H7 (cell line): ENCODE measurements around the gene PCDHB3. TPM values are rescaled to one million over a fixed set of nuclear protein-coding genes. Genes with fewer than 3 reads are reported as not detected.

Experiments
- total RNA-seq: library from RNA; depleted of rRNA; stranded (reverse); fragments of >200 nt; shearing (Covaris generic); gene quantifications from 2 replicates; pipeline ENCODE4 v1.2.3, GENCODE V29; 2014; rRNA removed

Gene PCDHB3
- total RNA-seq, 1 experiment from 2014 or later = 0.21 TPM

Other genes with a start within 250 kb of the PCDHB3 start
- 0.11 and 0.28 TPM in 2 replicates for gene PCDHA10, start 244.6 kb upstream of the PCDHB3 start, total RNA-seq
- 10.0 and 10.2 TPM in 2 replicates for gene PCDHA11, start 231.5 kb upstream of the PCDHB3 start, total RNA-seq
- gene PCDHA12, start 225.2 kb upstream of the PCDHB3 start, total RNA-seq = 1.9 and 2.3 TPM in 2 replicates
- gene PCDHA13, start 218.3 kb upstream of the PCDHB3 start, total RNA-seq = 1.6 and 2.5 TPM in 2 replicates
- 10.3 and 17.3 TPM in 2 replicates for gene PCDHAC1, start 174.2 kb upstream of the PCDHB3 start, total RNA-seq
- 21.2 and 24.2 TPM in 2 replicates for gene PCDHAC2, start 134.0 kb upstream of the PCDHB3 start, total RNA-seq
- 0.10 and 0.30 TPM in 2 replicates for gene PCDHB1, start 49.1 kb upstream of the PCDHB3 start, total RNA-seq
- gene PCDHB2, start 5.9 kb upstream of the PCDHB3 start, total RNA-seq = 0.69 and 1.9 TPM in 2 replicates
- 0.35 and 0.41 TPM in 2 replicates for gene PCDHB4, start 21.3 kb downstream of the PCDHB3 start, total RNA-seq
- 0.07 TPM in 2 replicates for gene PCDHB5, start 34.7 kb downstream of the PCDHB3 start, total RNA-seq
- not detected in 2 replicates for gene PCDHB6, start 49.6 kb downstream of the PCDHB3 start, total RNA-seq
- 0.03 TPM in 1 of 2 replicates, not detected in the other for gene PCDHB7, start 72.2 kb downstream of the PCDHB3 start, total RNA-seq
- not detected in 2 replicates for gene PCDHB8, start 77.3 kb downstream of the PCDHB3 start, total RNA-seq
- 0.03 and 0.07 TPM in 2 replicates for gene PCDHB16, start 81.9 kb downstream of the PCDHB3 start, total RNA-seq
- gene PCDHB9, start 86.7 kb downstream of the PCDHB3 start, total RNA-seq = not detected in 2 replicates
- 0.03 and 0.33 TPM in 2 replicates for gene PCDHB10, start 91.9 kb downstream of the PCDHB3 start, total RNA-seq
- 0.03 and 0.18 TPM in 2 replicates for gene PCDHB11, start 99.2 kb downstream of the PCDHB3 start, total RNA-seq
- gene PCDHB12, start 108.2 kb downstream of the PCDHB3 start, total RNA-seq = not detected in 2 replicates
- 0.03 TPM in 1 of 2 replicates, not detected in the other for gene PCDHB13, start 113.4 kb downstream of the PCDHB3 start, total RNA-seq
- gene PCDHB14, start 122.9 kb downstream of the PCDHB3 start, total RNA-seq = 0.10 and 0.26 TPM in 2 replicates
- gene PCDHB15, start 144.9 kb downstream of the PCDHB3 start, total RNA-seq = not detected in 2 replicates
- gene SLC25A2, start 203.6 kb downstream of the PCDHB3 start, total RNA-seq = 0.14 TPM in 1 of 2 replicates, not detected in the other
- 39.5 and 41.8 TPM in 2 replicates for gene TAF7, start 220.3 kb downstream of the PCDHB3 start, total RNA-seq
- gene PCDHGA1, start 230.0 kb downstream of the PCDHB3 start, total RNA-seq = not detected in 2 replicates
- gene PCDHGA2, start 238.3 kb downstream of the PCDHB3 start, total RNA-seq = not detected in 2 replicates
- gene PCDHGA3, start 243.4 kb downstream of the PCDHB3 start, total RNA-seq = 0.14 TPM in 1 of 2 replicates, not detected in the other
- gene PCDHGB1, start 249.6 kb downstream of the PCDHB3 start, total RNA-seq = not detected in 2 replicates